Activated CD8-positive, alpha-beta memory T cell treated with anti-CD3 and anti-CD28 coated beads, Interleukin-2, amount 50 U/mL, for 24 hours (primary cell): ENCODE data around the gene DIP2A.

Experiments used
- DNase-seq: peaks from one replicate; pipeline ENCODE4 v3.0.0-alpha.2; 2020; ENCODE audit errors: extremely low read depth

DIP2A gene, protein sequence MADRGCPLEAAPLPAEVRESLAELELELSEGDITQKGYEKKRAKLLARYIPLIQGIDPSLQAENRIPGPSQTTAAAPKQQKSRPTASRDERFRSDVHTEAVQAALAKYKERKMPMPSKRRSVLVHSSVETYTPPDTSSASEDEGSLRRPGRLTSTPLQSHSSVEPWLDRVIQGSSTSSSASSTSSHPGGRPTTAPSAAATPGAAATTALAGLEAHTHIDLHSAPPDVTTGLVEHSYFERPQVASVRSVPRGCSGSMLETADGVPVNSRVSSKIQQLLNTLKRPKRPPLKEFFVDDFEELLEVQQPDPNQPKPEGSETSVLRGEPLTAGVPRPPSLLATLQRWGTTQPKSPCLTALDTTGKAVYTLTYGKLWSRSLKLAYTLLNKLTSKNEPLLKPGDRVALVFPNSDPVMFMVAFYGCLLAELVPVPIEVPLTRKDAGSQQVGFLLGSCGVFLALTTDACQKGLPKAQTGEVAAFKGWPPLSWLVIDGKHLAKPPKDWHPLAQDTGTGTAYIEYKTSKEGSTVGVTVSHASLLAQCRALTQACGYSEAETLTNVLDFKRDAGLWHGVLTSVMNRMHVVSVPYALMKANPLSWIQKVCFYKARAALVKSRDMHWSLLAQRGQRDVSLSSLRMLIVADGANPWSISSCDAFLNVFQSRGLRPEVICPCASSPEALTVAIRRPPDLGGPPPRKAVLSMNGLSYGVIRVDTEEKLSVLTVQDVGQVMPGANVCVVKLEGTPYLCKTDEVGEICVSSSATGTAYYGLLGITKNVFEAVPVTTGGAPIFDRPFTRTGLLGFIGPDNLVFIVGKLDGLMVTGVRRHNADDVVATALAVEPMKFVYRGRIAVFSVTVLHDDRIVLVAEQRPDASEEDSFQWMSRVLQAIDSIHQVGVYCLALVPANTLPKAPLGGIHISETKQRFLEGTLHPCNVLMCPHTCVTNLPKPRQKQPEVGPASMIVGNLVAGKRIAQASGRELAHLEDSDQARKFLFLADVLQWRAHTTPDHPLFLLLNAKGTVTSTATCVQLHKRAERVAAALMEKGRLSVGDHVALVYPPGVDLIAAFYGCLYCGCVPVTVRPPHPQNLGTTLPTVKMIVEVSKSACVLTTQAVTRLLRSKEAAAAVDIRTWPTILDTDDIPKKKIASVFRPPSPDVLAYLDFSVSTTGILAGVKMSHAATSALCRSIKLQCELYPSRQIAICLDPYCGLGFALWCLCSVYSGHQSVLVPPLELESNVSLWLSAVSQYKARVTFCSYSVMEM (N-terminal part only)

DNA sequence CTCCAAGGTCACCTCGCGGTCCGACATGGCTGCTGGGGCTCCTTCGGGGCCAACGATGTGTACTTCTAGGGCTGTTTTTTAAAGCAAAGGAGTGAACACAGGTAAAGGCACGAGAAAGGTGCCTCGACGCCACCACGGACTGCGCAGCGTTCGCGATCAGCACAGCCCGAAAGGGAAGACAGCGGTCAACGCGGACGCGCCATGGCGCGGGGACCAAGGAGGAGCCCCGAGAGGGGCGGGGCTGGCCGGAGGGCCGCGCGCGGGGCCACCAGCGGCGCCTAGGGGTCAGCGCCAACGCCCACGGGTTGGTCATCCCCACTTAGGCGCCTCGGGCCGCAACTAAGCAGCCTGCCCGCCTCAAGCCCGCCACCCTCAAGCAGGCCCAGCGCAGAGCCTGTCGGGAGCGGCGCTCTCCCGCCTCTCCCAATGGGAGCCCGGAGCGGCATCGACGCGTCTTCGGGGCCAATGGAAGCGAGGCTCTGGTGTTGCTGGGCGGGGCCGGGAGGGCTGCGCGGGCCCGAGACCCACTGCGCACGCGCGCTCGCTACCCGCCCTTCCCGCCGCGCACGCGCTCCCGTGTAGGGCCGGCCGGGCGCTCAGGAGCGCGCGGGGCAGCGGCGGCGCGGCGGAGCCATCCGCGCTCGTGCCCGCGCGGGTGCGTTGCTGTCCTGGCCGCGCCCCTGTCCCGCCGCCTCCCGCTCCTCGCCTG is at the start of gene DIP2A:
TSS of gene DIP2A (plus strand) at position 577 of the 709 bp plus-strand sequence. CDS start 241 bp downstream, outside the sequence.
- peak; percentile 75 for DNase-seq

GRCh38 chr21:46409641-46410406 is 48.9 kb upstream of the DIP2A start:
- DNase-seq: no peak

GRCh38 chr21:46410516-46410915 is 48.2 kb upstream of the DIP2A start:
- no peak for DNase-seq

GRCh38 chr21:46411236-46411635 is 47.5 kb upstream of the DIP2A start:
- no peak for DNase-seq

- no peak for DNase-seq
Measured at GRCh38 chr21:46411691-46412090, 47.0 kb upstream of the DIP2A start.

- DNase-seq: no peak
Measured at GRCh38 chr21:46412521-46413364, 45.9 kb upstream of the DIP2A start.

- DNase-seq: no peak
Measured at GRCh38 chr21:46413365-46413696, 45.4 kb upstream of the DIP2A start.

DNA sequence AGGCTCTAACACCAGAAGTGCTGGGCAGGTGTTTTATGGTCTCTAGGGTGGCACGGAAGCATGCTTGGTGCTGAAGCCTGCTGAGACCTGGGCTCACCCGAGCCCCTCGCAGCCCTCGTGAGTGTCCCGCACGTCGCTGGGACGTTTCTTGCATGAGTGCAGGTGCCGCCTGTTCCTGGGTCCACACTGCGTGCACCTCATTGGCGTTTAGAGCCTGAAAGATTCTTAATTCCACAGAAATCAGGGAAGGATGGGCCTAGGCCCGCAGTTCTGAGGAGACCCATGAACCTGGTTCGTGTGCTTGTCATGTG is 43.8 kb upstream of the DIP2A start:
- no peak for DNase-seq

GRCh38 chr21:46416551-46416950 is 42.1 kb upstream of the DIP2A start:
- no peak for DNase-seq

GRCh38 chr21:46418265-46418946 is 40.3 kb upstream of the DIP2A start:
- DNase-seq: no peak

DNA sequence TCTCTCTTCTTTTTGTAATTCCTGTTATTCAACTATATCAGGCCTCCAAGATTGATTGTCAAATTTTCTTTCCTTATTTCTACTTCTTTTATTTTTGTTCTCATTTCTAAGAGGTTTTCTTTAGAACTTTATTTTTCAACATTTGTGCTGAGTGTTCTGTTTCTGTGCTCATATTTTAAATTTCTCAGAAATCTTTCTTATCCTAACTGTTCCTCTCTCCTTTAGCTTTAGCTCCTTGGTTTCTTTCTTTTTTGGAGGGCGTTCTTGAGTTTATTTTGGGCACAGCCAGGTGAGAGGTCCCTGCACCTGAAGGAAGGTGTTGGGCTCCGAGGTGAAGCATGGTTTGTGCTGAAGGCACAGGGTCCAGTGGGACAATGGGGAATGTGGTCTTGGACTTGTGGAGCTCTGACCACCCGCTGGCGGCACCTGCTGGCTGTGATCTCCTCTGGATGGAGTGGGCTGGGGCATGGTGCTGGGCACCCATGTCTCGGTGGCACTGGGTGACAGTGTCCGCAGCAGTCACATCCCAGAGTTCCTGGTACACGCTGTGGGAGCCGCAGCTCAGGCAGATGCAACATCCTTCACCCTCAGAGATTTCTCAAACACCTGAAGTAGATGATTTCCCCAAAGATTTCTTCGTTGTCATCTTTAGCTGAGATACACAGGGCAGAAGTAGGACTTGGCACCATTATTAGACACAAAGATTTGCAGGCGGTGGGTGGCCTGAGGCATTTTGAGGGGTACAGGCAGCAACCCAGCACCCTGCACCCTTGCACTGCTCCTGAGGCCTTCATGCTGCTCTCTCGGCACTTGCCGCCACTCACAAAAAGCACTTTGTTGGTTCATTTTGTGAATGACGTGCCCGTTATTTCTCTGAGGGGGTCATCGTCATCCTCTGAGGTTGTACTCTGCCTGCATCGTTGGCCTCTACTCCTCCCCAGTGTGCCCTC is 38.2 kb upstream of the DIP2A start:
- no peak for DNase-seq

GRCh38 chr21:46421191-46421750 is 37.4 kb upstream of the DIP2A start:
- DNase-seq: no peak

DNA sequence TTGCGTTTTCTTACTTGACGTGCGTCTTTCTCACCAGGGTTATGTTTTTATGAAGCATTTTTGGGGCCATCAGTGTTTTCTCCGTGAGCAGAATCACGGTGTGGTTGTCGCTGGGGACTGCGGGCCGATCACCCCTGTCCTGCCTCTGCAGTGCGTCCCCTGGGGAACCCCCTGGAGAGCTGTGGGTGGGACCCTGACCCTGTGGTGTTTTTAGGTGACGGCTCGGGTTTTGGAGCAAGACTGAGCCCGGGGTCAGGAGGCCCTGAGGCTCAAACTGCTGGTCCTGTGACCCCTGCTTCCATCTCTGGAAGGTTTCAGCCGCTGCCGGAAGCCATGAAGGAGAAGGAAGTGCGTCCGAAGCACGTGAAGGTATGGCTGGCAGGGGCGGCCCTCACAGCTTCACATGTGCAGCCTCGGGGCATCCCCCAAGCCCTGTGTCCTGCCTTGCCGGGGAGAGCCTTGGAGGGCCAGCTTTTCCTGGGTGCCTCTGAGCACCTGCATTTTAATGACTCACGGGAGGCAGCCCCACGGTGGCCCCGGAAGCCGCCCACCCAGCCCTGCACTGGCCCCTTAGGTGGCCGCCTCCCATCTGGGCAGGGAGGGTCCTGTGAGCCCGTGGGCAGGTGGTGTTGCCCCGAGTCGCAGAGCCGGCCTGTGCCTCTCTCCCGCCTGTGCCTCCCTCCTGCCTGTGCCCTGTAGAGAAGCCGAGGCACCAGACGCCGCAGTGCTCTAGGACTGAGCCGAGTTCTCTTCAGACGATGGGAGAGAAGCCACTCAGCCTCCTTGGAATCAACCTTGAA is 36.7 kb upstream of the DIP2A start:
- DNase-seq: no peak

DNA sequence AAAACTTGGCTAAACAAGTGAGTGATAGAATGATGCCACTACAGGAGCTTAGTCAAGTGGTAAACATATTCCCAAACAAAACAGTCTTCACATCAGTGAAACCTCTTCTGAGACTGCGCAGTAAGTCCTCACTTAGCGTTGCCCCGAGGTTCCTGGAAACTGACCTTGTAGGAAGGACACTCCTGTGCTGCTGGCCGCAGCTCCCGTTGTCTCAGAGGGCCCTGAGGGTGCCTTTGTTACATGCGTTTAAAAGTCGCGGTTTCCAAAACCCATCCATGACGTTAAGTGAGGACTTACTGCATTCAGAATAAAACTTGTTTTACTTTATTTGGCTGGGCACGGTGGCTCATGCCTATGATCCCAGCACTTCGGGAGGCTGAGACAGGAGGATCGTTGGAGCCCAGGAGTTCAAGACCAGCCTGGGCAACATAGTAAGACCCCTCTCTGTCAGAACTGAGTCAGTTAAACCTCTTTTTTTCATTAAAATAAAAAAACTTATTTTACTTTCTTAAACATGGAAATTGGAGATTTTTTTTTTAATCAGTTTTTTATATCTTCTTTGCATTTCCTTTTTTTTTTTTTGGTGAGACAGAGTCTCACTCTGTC is 36.0 kb upstream of the DIP2A start:
- DNase-seq: no peak

GRCh38 chr21:46423546-46424038 is 35.1 kb upstream of the DIP2A start:
- no peak for DNase-seq

GRCh38 chr21:46424039-46424591 is 34.6 kb upstream of the DIP2A start:
- no peak for DNase-seq
